ENCODE data around the gene SLC24A4.

DNA sequence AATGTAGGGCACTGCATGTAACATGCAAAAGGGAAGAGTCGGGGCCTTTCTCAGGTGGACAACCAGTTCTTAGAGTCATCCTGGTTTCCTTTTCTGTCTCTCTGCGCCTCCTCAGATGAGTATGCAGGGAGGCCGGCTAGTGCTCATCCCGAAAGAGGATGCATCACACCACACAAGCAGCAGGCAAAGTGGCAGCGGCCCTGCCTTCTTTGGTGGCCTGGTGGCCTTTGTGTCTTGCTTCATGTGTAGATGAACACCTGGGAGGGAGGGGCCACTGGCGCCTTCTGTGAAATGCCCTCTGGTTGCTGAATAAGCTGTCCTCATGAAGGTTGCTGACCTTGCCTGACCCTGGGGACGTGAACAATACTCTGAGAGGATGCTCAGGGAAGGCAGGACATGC lies 18.0 kb downstream of the SLC24A4 start:
- TF ChIP-seq, protein P1, sequence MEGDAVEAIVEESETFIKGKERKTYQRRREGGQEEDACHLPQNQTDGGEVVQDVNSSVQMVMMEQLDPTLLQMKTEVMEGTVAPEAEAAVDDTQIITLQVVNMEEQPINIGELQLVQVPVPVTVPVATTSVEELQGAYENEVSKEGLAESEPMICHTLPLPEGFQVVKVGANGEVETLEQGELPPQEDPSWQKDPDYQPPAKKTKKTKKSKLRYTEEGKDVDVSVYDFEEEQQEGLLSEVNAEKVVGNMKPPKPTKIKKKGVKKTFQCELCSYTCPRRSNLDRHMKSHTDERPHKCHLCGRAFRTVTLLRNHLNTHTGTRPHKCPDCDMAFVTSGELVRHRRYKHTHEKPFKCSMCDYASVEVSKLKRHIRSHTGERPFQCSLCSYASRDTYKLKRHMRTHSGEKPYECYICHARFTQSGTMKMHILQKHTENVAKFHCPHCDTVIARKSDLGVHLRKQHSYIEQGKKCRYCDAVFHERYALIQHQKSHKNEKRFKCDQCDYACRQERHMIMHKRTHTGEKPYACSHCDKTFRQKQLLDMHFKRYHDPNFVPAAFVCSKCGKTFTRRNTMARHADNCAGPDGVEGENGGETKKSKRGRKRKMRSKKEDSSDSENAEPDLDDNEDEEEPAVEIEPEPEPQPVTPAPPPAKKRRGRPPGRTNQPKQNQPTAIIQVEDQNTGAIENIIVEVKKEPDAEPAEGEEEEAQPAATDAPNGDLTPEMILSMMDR (IDR thresholded peaks at IDR 0.05), result no peak
- TF ChIP-seq EP300 (IDR thresholded peaks at IDR 0.05) (no peak), POLR2A (IDR thresholded peaks at IDR 0.05) (no peak)
